ENCODE data around the gene GPR68.
"Not testable (repeated sequence)": the region's sequence is repeated elsewhere in the genome, so short reads cannot be mapped to it uniquely, and the experiment has no call there.

The GPR68 gene

DNA sequence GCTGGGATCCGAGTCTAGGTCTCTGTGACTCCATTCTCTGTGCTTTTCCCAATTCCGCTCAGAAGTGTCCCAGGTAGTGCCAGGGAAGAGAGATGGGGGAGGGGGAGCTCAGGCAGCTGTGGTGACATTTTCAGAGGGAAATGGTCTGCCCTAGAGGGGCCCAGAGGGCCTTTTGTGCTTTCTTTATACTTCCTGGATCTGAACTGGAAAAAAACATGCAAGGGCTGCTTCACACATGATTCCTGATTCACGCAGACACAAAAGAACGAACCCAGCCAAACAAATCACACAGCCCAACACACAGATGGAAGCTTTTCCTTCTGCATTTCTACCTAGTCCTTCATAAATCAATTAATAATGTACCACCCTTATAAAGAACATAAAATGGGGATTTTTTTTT, 26.5 kb downstream of the GPR68 start:
- Histone ChIP-seq H3K79me2 (ENCODE audit: control insufficient read depth, insufficient read depth, low read length, unreplicated experiment) (no peaks in the 10 kb centered on the region), H3K4me3 (ENCODE audit: low read depth, low read length) (no peak overlapping the region), H3K4me1 (ENCODE audit: control insufficient read depth, insufficient read depth, low read length, unreplicated experiment) (peaks cover 5% of the 10 kb centered on the region), H3K27ac (ENCODE audit: low read depth, low read length) (no peak overlapping the region), H3K36me3 (ENCODE audit: insufficient read depth, low read length) (peaks cover 26% of the 10 kb centered on the region; the same call in 1 of the 2 replicates), H2AFZ (ENCODE audit: low read length, unreplicated experiment) (no peak overlapping the region), H3K27me3 (ENCODE audit: insufficient read depth, low read length) (no peaks in the 10 kb centered on the region)

DNA sequence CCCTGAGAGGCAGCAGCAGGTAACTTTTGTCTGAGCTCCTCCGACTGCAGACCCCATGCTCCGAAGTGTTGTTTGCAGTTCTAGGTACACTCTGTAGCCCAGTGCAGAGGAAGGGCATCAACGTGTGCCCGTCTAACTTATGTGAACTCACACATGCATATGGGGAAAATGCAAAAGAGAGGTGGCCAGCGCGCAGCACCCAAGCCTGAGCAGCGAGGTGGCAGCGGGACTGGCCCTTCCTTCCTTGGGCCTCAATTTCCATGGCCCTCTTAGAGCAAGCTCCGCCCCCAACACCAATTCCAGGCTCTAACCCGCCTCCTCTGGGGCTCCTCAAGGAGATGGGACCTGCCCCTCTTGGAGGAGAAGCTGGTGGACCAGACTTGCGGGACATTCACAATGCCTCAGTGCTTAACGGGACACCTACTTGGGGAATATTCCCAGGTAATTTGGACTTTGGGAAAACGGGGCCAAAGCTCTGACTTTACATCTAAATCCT, 27.7 kb downstream of the GPR68 start:
- Histone ChIP-seq H3K27ac (ENCODE audit: low read depth, low read length) (no peak overlapping the region), H3K36me3 (ENCODE audit: insufficient read depth, low read length) (peaks cover 25% of the 10 kb centered on the region; the same call in 1 of the 2 replicates), H3K27me3 (ENCODE audit: insufficient read depth, low read length) (no peaks in the 10 kb centered on the region), H3K79me2 (ENCODE audit: control insufficient read depth, insufficient read depth, low read length, unreplicated experiment) (no peaks in the 10 kb centered on the region), H2AFZ (ENCODE audit: low read length, unreplicated experiment) (no peak overlapping the region), H3K4me3 (ENCODE audit: low read depth, low read length) (no peak overlapping the region), H3K4me1 (ENCODE audit: control insufficient read depth, insufficient read depth, low read length, unreplicated experiment) (no peaks in the 10 kb centered on the region)

DNA sequence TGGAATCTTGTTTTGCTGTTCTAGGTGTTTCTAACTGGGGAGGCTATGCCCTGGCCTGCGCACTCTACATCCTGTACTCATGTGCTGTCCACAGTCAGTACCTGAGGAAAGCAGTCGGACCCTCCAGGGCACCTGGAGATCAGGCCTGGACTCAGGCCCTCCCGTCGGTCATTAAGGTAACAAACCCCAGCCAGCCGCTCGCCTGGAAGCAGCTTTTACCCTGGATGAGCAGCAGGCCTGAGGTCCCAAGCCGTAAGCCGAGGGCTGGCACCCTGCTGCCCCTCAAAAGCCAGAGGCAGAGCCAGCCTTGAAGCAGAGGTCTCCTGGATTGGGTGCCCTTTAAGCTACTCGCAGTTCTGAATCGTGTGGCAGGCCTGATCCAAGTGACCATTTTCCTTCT, 29.1 kb downstream of the GPR68 start:
- no peak overlapping the region for H2AFZ ChIP-seq (ENCODE audit: low read length, unreplicated experiment)
- H3K27ac ChIP-seq (ENCODE audit: low read depth, low read length), result no peak overlapping the region
- no peak overlapping the region for H3K4me3 ChIP-seq (ENCODE audit: low read depth, low read length)
- H3K79me2 ChIP-seq (ENCODE audit: control insufficient read depth, insufficient read depth, low read length, unreplicated experiment), result no peaks in the 10 kb centered on the region
- H3K36me3 ChIP-seq (ENCODE audit: insufficient read depth, low read length), result peaks cover 32% of the 10 kb centered on the region
- no peaks in the 10 kb centered on the region for H3K27me3 ChIP-seq (ENCODE audit: insufficient read depth, low read length)
- H3K4me1 ChIP-seq (ENCODE audit: control insufficient read depth, insufficient read depth, low read length, unreplicated experiment), result no peaks in the 10 kb centered on the region

DNA sequence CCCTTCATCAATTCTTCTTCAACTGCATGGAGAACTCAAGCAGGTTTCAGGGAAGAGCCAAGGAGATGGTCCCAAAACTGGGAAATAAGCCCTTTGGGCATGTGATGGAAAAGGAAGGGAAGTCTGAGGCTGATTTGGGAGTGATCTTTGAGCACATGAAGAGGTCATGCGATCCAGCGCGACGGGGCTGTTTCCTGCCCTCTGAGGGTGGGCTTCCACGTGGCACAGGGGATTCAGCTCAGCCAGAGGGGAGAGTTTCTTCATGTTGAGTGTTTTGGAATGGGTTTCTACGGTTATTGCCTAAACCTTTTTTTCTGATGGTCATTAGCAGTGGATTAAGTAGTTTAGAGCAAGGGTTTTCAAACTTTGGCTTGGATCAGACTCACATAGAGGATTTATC, 30.2 kb downstream of the GPR68 start:
- H3K36me3 ChIP-seq (ENCODE audit: insufficient read depth, low read length), result peaks cover 33% of the 10 kb centered on the region
- no peaks in the 10 kb centered on the region for H3K27me3 ChIP-seq (ENCODE audit: insufficient read depth, low read length)
- no peaks in the 10 kb centered on the region for H3K79me2 ChIP-seq (ENCODE audit: control insufficient read depth, insufficient read depth, low read length, unreplicated experiment)
- no peak overlapping the region for H3K27ac ChIP-seq (ENCODE audit: low read depth, low read length)
- no peak overlapping the region for H3K4me3 ChIP-seq (ENCODE audit: low read depth, low read length)
- H3K4me1 ChIP-seq (ENCODE audit: control insufficient read depth, insufficient read depth, low read length, unreplicated experiment), result no peaks in the 10 kb centered on the region
- H2AFZ ChIP-seq (ENCODE audit: low read length, unreplicated experiment), result no peak overlapping the region

DNA sequence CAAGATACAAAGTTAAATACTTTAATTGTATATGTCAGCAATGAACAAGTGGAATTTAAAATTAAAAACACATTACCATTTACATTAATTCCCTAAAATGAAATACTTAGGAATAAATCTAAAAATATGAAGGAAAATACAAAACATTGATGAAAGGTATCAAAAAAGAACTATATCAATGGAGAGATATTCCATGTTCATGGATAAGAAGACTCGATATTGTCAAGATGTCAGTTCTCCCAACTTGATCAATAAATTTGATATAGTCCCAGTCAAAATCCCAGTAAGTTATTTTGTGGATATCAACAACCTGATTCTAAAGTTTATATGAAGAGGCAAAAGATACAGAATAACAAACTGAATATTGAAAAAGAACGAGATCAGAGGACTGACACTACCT, 33.5 kb downstream of the GPR68 start:
- Histone ChIP-seq H3K27me3 (ENCODE audit: insufficient read depth, low read length) (no peaks in the 10 kb centered on the region), H3K36me3 (ENCODE audit: insufficient read depth, low read length) (peaks cover 45% of the 10 kb centered on the region), H2AFZ (ENCODE audit: low read length, unreplicated experiment) (no peak overlapping the region), H3K79me2 (ENCODE audit: control insufficient read depth, insufficient read depth, low read length, unreplicated experiment) (no peaks in the 10 kb centered on the region), H3K4me3 (ENCODE audit: low read depth, low read length) (no peak overlapping the region), H3K27ac (ENCODE audit: low read depth, low read length) (no peak overlapping the region), H3K4me1 (ENCODE audit: control insufficient read depth, insufficient read depth, low read length, unreplicated experiment) (no peaks in the 10 kb centered on the region)

DNA sequence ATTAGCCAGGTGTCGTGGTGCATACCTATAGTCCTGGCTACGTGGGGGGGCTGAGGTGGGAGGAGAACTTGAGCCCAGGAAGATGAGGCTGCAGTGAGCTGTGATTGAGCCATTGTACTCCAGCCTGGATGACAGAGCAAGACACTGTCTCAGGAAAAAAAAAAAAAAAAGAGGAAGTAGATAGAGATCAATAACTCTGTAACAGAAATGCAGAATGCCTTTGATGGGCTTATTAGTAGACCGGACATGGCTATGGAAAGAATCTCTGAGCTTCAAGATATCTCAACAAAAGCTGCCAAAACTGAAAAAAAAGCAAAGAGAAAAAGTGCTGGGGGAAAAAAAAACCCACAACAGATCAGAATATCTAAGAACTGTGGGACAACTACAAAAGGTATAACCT, 37.5 kb downstream of the GPR68 start:
- Histone ChIP-seq H3K4me3 (ENCODE audit: low read depth, low read length) (no peak overlapping the region), H3K79me2 (ENCODE audit: control insufficient read depth, insufficient read depth, low read length, unreplicated experiment) (no peaks in the 10 kb centered on the region), H3K4me1 (ENCODE audit: control insufficient read depth, insufficient read depth, low read length, unreplicated experiment) (peaks cover 9% of the 10 kb centered on the region), H3K27ac (ENCODE audit: low read depth, low read length) (no peak overlapping the region), H3K27me3 (ENCODE audit: insufficient read depth, low read length) (no peaks in the 10 kb centered on the region), H3K36me3 (ENCODE audit: insufficient read depth, low read length) (peaks cover 45% of the 10 kb centered on the region), H2AFZ (ENCODE audit: low read length, unreplicated experiment) (no peak overlapping the region)

DNA sequence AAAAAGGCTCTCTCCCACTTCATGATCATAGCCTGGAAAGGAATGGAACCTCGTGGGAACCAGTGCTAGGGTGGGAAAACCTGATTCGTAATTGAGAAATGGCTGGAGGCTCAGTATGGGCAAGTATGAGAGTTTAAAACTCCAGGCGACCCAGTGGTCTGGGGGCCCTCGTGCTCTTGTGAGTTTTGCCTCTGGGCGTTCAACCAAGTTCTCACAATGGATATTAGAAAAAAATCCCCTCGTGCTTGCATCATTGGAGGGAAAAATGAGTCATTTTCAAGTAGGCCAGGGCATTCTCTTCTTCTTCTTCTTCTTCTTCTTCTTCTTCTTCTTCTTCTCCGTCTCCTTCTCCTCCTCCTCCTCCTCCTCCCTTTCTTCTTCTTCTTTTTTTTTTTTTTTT, 39.0 kb downstream of the GPR68 start:
- no peaks in the 10 kb centered on the region for H3K27me3 ChIP-seq (ENCODE audit: insufficient read depth, low read length)
- no peak overlapping the region for H3K4me3 ChIP-seq (ENCODE audit: low read depth, low read length)
- H3K27ac ChIP-seq (ENCODE audit: low read depth, low read length), result peak overlapping the region; percentile 7; the same call in 1 of the 2 replicates
- H3K36me3 ChIP-seq (ENCODE audit: insufficient read depth, low read length), result peaks cover 37% of the 10 kb centered on the region
- no peak overlapping the region for H2AFZ ChIP-seq (ENCODE audit: low read length, unreplicated experiment)
- peaks cover 10% of the 10 kb centered on the region for H3K4me1 ChIP-seq (ENCODE audit: control insufficient read depth, insufficient read depth, low read length, unreplicated experiment)
- H3K79me2 ChIP-seq (ENCODE audit: control insufficient read depth, insufficient read depth, low read length, unreplicated experiment), result no peaks in the 10 kb centered on the region

DNA sequence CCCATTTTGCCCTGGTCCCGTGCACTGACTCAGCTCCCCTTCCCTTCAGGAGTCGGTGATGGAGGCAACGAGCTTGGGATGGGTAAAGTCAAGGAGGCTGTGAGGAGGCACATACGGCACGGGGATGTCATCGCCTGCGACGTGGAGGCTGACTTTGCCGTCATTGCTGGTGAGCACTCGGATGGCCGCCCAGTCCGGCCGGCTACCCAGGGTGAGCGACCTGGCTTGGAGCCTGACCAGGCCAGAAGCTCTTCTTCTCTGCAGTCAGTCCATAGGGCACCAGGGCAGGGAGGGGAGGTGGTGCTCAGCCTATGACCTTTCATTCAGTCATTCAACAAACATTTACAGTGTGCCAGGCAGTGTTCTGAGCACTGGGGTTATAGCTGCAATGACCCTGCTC, 39.8 kb downstream of the GPR68 start:
- H3K27me3 ChIP-seq (ENCODE audit: insufficient read depth, low read length), result no peaks in the 10 kb centered on the region
- peaks cover 37% of the 10 kb centered on the region for H3K36me3 ChIP-seq (ENCODE audit: insufficient read depth, low read length)

DNA sequence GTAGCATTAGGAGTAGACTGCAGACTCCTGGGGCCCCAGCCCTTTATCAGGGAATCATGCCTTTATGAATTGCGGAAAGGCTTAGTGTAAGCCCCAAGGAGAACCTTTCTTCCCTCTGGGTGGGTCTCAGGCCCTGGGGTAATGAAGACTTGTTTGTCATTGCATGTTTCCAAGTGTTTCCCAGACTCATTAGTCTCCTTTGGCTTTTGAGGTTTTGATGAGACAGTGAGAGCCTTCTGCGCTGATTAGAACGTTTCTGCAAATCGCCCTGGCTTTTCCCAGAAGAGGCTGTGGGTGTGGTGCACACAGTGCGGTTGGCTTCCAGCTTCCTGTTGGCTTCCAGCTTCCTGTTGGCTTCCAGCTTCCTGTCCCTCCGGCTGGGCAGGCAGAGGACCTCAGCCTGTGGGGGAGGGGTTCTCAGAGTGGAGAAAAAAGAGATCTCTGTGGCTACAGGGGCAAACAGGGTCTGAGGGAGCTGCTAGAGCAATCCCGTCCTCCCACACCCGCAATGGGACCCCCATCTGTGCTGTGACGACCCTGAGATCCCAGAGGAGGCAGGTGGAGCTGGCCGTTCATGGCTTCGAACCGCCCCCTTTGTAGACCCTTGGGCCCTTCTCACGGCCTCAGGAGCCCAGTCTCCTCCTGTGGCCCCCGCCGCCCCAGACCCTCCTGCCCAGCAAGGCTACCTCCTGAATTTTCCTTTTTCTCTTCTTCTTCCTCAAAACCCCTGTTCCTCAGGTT, 42.1 kb downstream of the GPR68 start:
- Histone ChIP-seq H3K4me3 (ENCODE audit: low read depth, low read length) (no peak overlapping the region), H2AFZ (ENCODE audit: low read length, unreplicated experiment) (no peak overlapping the region), H3K27ac (ENCODE audit: low read depth, low read length) (peak overlapping the region; percentile 37), H3K36me3 (ENCODE audit: insufficient read depth, low read length) (peaks cover 26% of the 10 kb centered on the region), H3K4me1 (ENCODE audit: control insufficient read depth, insufficient read depth, low read length, unreplicated experiment) (peaks cover 10% of the 10 kb centered on the region), H3K79me2 (ENCODE audit: control insufficient read depth, insufficient read depth, low read length, unreplicated experiment) (no peaks in the 10 kb centered on the region), H3K27me3 (ENCODE audit: insufficient read depth, low read length) (no peaks in the 10 kb centered on the region)

More for the DNA sequence above, 39.8 kb downstream of the GPR68 start:
- H3K27ac ChIP-seq (ENCODE audit: low read depth, low read length), result no peak overlapping the region
- no peak overlapping the region for H3K4me3 ChIP-seq (ENCODE audit: low read depth, low read length)
- no peaks in the 10 kb centered on the region for H3K79me2 ChIP-seq (ENCODE audit: control insufficient read depth, insufficient read depth, low read length, unreplicated experiment)
- H3K4me1 ChIP-seq (ENCODE audit: control insufficient read depth, insufficient read depth, low read length, unreplicated experiment), result peaks cover 10% of the 10 kb centered on the region
- no peak overlapping the region for H2AFZ ChIP-seq (ENCODE audit: low read length, unreplicated experiment)

DNA sequence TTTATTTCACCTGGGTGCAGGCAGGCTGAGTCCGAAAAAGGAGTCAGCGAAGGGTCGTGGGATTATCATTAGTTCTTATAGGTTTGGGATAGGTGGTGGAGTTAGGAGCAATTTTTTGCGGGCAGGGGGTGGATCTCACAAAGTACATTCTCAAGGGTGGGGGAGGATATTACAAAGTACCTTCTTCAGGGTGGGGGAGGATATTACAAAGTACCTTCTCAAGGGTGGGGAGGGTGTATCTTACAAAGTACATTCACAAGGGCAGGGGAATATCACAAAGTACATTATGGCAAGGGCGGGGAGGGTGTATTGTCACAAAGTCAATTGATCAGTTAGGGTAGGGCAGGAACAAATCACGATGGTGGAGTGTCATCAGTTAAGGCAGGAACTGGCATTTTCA, 43.7 kb downstream of the GPR68 start:
- not testable (repeated sequence) for H2AFZ ChIP-seq (ENCODE audit: low read length, unreplicated experiment); H3K4me3 ChIP-seq (ENCODE audit: low read depth, low read length); H3K27me3 ChIP-seq (ENCODE audit: insufficient read depth, low read length); H3K27ac ChIP-seq (ENCODE audit: low read depth, low read length); H3K79me2 ChIP-seq (ENCODE audit: control insufficient read depth, insufficient read depth, low read length, unreplicated experiment)
- H3K4me1 ChIP-seq (ENCODE audit: control insufficient read depth, insufficient read depth, low read length, unreplicated experiment), result peaks cover 10% of the 10 kb centered on the region
- peaks cover 29% of the 10 kb centered on the region for H3K36me3 ChIP-seq (ENCODE audit: insufficient read depth, low read length)

DNA sequence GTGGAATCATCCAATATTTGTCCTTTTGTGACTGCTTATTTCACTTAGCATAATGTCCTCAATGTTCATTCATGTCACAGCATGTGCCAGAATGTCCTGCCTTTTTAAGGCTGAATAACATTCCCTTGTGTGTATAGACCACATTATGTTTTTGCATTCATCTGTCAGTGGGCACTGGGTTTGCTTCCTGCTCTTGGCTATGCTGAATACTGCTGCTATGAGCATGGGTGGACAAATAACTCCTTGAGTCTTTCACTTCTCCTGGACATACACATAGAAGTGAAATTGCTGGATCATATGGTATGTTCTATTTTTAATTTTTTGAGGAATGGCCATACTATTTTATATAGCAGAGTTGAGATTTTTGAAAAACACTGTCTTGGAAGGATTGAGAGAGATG, 46.9 kb downstream of the GPR68 start:
- no peak overlapping the region for H3K27ac ChIP-seq (ENCODE audit: low read depth, low read length)
- H2AFZ ChIP-seq (ENCODE audit: low read length, unreplicated experiment), result no peak overlapping the region
- peaks cover 13% of the 10 kb centered on the region for H3K4me1 ChIP-seq (ENCODE audit: control insufficient read depth, insufficient read depth, low read length, unreplicated experiment)
- no peaks in the 10 kb centered on the region for H3K79me2 ChIP-seq (ENCODE audit: control insufficient read depth, insufficient read depth, low read length, unreplicated experiment)
- H3K4me3 ChIP-seq (ENCODE audit: low read depth, low read length), result no peak overlapping the region
- no peaks in the 10 kb centered on the region for H3K27me3 ChIP-seq (ENCODE audit: insufficient read depth, low read length)
- peaks cover 28% of the 10 kb centered on the region for H3K36me3 ChIP-seq (ENCODE audit: insufficient read depth, low read length)

Data from ACC112 (cell line).